ENCODE data around the gene DLL4.

- TF ChIP-seq POLR2A (IDR thresholded peaks at IDR 0.05; ENCODE audit: borderline replicate concordance, extremely low read depth, insufficient read depth, insufficient read length) (no peak), EZH2phosphoT487 (IDR thresholded peaks at IDR 0.05; ENCODE audit: borderline replicate concordance) (no peak), TCF7L2 (IDR thresholded peaks at IDR 0.05; ENCODE audit: borderline replicate concordance, extremely low read depth, insufficient read depth, insufficient read length) (no peak), POLR2AphosphoS5 (IDR thresholded peaks at IDR 0.05; ENCODE audit: low read depth, low read length) (no peak), REST (IDR thresholded peaks at IDR 0.05; ENCODE audit: low read depth) (no peak), SRF (IDR thresholded peaks at IDR 0.05; ENCODE audit: low read depth) (no peak), RAD21 (IDR thresholded peaks at IDR 0.05; ENCODE audit: low read depth) (no peak), SIN3A (IDR thresholded peaks at IDR 0.05; ENCODE audit: low read depth) (no peak), CBX3 (IDR thresholded peaks at IDR 0.05; ENCODE audit: low read depth) (no peak)
- TF ChIP-seq, protein P1, sequence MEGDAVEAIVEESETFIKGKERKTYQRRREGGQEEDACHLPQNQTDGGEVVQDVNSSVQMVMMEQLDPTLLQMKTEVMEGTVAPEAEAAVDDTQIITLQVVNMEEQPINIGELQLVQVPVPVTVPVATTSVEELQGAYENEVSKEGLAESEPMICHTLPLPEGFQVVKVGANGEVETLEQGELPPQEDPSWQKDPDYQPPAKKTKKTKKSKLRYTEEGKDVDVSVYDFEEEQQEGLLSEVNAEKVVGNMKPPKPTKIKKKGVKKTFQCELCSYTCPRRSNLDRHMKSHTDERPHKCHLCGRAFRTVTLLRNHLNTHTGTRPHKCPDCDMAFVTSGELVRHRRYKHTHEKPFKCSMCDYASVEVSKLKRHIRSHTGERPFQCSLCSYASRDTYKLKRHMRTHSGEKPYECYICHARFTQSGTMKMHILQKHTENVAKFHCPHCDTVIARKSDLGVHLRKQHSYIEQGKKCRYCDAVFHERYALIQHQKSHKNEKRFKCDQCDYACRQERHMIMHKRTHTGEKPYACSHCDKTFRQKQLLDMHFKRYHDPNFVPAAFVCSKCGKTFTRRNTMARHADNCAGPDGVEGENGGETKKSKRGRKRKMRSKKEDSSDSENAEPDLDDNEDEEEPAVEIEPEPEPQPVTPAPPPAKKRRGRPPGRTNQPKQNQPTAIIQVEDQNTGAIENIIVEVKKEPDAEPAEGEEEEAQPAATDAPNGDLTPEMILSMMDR (IDR thresholded peaks at IDR 0.05 in 2 of 3, conservative IDR thresholded peaks at IDR 0.05 in 1 of 3; ENCODE audit: borderline replicate concordance in 1 of 3, insufficient read depth in 1 of 3, low read depth in 2 of 3, low read length in 2 of 3), result no peak
- TF ChIP-seq, protein P2, sequence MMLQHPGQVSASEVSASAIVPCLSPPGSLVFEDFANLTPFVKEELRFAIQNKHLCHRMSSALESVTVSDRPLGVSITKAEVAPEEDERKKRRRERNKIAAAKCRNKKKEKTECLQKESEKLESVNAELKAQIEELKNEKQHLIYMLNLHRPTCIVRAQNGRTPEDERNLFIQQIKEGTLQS (IDR thresholded peaks at IDR 0.05), result no peak
Measured at GRCh38 chr15:40964634-40965033, 35.5 kb downstream of the DLL4 start.

Measured in HCT116 (cell line).